SH-SY5Y (cell line): ENCODE data around the gene DBNDD2.

Experiments
- GATA2 ChIP-seq: IDR thresholded peaks from 2 replicates; pipeline ENCODE4 v1.6.1; 2011; ENCODE audit warnings: mild to moderate bottlenecking, low read depth, low read length
- GATA3 ChIP-seq: IDR thresholded peaks from 2 replicates; pipeline ENCODE4 v1.6.1; 2011; ENCODE audit warnings: low read depth, mild to moderate bottlenecking, low read length, moderate library complexity

DNA sequence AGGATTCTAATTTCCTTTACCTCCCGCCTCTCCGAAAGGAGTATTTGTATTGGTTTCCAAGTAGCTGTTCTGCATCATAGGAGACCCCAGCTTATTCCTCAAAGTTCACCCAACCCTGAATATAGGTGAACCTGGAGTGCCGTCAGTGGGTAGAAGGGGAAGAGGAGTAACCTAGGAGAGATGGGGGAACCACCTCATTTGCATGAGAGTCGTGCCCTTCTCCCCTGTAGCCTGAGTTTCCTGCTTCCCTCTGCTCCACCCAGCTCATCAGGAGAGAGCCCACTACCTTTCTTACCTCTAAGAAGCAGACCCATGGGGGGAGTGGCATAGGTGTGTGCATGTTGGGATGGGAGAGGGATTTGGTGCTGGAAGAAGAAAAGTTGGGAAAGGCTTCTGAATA, 44.1 kb downstream of the DBNDD2 start:
- TF ChIP-seq GATA2 (no peak), GATA3 (no peak)
